ENCODE data around the gene CAPS.
"Not testable (repeated sequence)": the region's sequence is repeated elsewhere in the genome, so short reads cannot be mapped to it uniquely, and the experiment has no call there.

The CAPS gene

GRCh38 chr19:5913739-5914357 is at the start of gene CAPS:
Gene CAPS, plus strand, starts transcription at chr19:5914254. Its CDS starts 153 bp downstream, at chr19:5914407.
- no peak for DNase-seq

DNA sequence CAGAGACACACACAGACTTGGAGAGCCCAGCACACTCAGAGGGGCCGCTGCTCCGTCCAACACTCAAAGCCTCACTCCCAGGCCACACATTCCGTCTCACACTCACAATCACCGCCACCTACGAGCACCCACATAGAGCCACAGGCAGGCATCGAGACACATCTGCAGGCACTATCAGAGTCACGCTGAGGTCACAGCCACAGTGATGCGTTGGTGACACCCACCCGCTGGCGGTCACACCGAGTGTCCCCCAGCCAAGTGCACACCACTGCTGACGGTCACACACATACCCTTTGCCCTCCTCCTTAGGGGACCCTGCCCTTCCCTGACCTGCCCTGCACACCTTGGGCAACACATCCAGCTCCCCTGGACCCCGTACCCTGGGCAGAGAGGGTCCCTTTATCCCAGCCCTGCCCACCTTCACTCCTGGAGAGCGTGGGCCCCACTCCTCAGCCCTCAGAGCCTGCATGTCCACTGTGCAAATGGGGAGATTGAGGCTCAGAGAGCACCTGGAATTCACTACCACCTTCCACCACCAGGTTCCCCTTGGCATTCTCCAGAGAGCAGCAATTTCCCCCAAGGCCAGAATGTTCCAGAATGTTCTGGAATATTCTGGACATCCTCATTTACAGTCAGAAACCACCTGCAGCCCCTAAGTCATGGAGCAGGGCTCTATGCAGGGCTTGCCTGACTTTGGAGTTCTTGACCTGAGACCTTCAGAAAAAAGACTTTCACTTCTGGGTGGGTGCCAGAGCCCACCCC is 49.1 kb upstream of the CAPS start:
- DNase-seq: no peak

DNA sequence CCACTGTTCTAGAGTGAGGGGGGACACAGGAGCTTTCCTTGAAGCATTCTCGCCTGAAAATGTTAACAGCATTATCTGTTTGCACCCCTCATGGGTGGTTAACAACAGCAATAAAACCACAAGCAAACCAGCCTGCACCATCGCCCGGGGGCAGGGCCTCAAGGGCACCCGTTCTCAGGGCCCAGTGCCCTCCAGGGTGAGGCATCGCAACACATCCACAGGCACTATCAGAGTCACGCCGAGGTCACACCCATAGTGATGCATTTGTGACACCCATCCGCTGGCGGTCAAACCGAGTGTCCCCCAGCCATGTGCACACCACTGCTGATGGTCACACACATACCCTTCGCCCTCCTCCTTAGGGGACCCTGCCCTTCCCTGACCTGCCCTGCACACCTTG is 48.3 kb upstream of the CAPS start:
- DNase-seq: no peak

GRCh38 chr19:5867201-5868136 is 46.6 kb upstream of the CAPS start:
- no peak for DNase-seq

GRCh38 chr19:5870986-5871394 is 43.1 kb upstream of the CAPS start:
- DNase-seq: no peak

GRCh38 chr19:5873617-5874199 is 40.3 kb upstream of the CAPS start:
- no peak for DNase-seq

GRCh38 chr19:5874496-5874895 is 39.6 kb upstream of the CAPS start:
- DNase-seq: not testable (repeated sequence)

GRCh38 chr19:5877427-5877826 is 36.6 kb upstream of the CAPS start:
- DNase-seq: no peak

- no peak for DNase-seq
Measured at GRCh38 chr19:5877882-5878281, 36.2 kb upstream of the CAPS start.

- no peak for DNase-seq
Measured at GRCh38 chr19:5880196-5880595, 33.9 kb upstream of the CAPS start.

- DNase-seq: no peak
Measured at GRCh38 chr19:5880604-5881078, 33.4 kb upstream of the CAPS start.

GRCh38 chr19:5881543-5882299 is 32.3 kb upstream of the CAPS start:
- DNase-seq: no peak

- no peak for DNase-seq
Measured at GRCh38 chr19:5882421-5882968, 31.6 kb upstream of the CAPS start.

GRCh38 chr19:5883157-5883873 is 30.7 kb upstream of the CAPS start:
- DNase-seq: not testable (repeated sequence)

GRCh38 chr19:5884065-5884811 is 29.8 kb upstream of the CAPS start:
- not testable (repeated sequence) for DNase-seq

DNA sequence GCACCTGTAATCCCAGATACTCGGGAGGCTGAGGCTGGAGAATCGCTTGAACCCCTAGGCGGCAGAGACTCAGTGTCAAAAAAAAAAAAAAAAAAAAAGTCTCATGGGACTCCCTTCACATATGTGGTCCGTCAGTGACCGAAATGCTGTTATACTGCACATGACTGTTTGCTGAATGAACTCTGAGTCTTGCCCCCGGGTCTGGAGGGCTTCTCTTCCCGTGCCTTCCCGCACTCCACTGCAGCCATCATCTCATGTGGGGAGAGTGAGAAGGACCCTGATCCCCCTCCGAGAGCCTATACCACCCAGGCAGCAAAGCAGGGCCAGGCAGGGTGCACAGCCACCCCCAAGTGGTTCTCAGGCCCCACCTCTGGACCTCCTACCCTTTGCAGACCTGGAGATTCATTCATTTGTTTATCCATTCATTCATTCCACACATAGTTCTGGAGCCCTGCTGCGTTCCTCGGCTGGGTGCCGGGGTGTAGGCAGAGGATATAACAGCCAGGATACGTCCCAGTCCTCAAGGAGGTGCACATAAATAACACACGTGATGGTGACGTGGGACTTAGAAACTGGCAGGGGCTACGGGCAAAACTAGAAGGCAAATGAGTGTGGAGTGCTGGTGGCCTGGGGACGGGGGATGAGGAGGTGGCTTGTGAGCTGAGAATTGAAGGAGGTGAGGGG is 24.6 kb upstream of the CAPS start:
- no peak for DNase-seq

DNA sequence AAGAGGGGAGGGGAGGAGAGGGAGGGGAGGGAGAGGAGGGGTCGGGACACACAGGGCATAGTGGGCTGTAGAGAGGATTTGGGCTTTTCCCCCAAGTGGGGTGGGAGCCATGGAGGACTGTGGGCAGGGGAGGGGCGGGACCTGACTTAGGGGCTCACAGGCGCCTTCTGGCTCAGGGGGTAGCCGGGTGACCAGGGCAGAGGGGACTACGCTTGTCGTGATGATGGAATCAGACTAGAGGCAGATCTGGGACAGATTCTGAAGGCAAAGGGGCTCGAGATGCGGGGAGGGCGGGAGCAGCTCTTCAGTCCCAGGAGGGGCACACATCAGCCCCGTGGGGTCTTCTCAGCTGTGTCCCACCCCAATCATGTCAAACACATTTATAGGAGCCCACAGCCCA is 24.0 kb upstream of the CAPS start:
- DNase-seq: no peak

DNA sequence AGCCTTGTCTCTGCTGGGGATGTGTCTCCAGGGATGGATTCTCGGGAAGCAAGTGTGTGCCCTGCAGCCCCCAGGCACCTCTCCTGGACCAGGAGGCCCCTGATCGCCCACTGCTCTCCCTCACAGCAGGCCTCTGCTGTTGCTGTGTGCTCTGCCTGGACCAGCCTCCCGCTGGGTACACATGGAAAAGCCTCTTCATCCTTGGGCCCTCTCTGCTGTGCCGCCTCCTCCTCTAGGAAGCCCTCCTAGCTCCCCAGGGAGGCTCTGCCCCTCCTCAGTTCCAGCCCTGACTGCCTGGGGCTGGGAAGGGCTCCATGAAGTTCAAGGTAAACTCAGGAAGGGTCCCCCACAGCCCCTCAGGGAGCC is 22.5 kb upstream of the CAPS start:
- DNase-seq: no peak

- DNase-seq: no peak
Measured at GRCh38 chr19:5891938-5892771, 21.9 kb upstream of the CAPS start.

Measured in cortex of kidney (tissue), 1 donor.